GM21381 (cell line): ENCODE data around the gene LPP.

Experiments
- ATAC-seq: cut with Tn5 transposase; IDR thresholded peaks from one replicate; pipeline ENCODE4 v1.9.1; 2021; ENCODE audit warnings: mild to moderate bottlenecking, moderate library complexity; ENCODE audit not compliant: unreplicated experiment

Gene LPP

GRCh38 chr3:188842639-188843038, 688.7 kb downstream of the LPP start:
- ATAC-seq: no peak

DNA sequence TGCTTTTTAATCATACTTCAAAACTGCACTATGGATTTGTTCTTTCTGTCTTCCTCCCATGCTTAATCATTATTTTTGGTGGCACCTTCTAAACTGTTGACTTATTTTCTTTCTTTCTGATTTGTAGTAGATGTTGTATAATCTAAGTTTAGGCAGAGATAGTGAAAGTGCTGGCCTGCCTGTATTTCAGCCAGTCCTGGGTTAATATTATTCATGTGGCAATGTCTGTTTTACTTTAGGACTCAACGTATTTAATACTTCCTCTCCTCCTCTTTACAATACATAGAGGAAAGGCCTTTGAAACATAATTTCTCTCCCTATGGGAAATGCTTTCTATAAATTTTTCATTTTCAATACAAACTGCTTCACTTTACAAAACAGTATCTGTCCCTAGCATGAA, 690.1 kb downstream of the LPP start:
- ATAC-seq: no peak

DNA sequence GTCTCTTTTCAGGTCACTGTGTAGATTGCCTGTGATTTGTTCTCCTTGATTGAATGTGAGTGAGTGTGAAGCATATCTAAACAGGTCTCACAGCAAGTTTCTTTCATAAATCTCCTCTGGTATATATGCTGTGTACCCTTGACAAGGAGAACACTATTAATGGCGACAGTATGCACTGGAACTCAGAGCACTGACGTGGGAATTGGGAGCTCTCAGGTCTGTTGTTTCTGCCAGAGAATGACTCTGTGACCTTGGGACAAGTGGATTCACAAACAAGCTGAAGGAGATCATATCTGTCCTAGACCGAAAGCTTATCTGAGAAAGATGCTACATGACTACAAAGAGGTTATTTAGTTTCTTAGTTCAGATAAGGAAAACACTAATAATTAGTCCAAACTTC, 691.6 kb downstream of the LPP start:
- ATAC-seq: no peak

DNA sequence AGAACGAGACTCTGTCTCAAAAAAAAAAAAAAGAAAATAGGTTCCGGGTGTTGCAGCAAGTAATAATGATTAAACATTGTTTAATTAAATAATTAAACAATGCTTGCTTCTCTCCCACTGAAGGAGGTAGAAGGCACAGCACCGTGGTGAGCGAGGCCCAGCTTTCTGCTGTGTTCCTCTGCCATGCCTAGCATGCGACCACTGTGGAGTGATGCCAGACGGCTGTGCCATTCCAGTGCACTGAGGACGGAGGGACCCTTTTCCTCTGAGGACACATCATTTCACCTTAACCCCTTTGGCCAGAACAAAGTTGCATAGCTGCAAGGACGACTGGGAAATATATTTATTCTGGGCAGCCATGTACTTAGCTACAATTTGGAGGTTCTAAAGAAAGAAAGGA, 695.0 kb downstream of the LPP start:
- ATAC-seq: no peak

DNA sequence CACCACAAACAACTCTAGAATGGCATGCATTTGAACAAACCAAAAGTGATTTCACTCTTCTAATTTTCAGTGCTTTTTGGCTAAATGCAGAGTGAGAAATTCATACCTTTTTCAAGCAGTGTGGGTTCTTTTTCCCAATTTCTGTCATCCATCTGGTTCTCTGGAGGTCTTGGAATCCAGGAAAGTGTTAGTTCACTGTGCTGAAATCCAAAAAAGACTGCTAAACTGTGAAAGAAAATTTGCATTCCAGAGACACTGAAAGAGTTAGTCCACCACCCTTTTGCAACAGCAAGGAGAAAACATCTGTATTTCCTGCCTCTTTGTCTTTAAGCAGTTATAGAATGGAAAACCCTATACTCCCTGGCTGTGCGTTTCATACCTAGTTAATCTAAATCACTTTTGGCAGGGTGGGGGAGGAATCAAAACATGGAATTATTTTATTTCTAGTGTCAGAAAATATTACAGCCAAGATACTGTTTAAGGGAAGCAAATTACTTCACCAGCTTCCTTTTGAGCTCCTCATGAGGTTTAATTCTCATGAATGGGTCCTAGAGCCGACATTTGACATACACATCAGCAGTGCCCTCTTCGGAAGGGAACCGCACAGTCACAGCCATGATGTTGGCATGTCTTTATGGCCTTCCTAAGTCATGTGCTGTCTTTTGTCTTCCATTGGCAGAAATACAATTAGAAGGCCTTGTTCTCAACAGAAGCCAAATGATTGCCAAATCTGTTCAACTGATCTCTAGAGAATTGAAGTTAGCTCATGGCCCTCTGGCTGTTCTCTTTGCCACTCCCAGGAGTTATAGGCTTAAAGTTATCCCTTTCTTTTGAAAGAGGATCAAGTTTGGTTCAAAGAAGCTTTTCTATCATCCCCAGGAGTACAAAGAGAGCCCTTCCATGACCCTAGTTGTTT, 700.2 kb downstream of the LPP start:
- no peak for ATAC-seq

- ATAC-seq: no peak
These were observed 700.8 kb downstream of the LPP start for GRCh38 chr3:188854772-188855149.

- ATAC-seq: no peak
These were observed 701.7 kb downstream of the LPP start for GRCh38 chr3:188855675-188856074.

GRCh38 chr3:188860147-188860546, 706.2 kb downstream of the LPP start:
- ATAC-seq: no peak

DNA sequence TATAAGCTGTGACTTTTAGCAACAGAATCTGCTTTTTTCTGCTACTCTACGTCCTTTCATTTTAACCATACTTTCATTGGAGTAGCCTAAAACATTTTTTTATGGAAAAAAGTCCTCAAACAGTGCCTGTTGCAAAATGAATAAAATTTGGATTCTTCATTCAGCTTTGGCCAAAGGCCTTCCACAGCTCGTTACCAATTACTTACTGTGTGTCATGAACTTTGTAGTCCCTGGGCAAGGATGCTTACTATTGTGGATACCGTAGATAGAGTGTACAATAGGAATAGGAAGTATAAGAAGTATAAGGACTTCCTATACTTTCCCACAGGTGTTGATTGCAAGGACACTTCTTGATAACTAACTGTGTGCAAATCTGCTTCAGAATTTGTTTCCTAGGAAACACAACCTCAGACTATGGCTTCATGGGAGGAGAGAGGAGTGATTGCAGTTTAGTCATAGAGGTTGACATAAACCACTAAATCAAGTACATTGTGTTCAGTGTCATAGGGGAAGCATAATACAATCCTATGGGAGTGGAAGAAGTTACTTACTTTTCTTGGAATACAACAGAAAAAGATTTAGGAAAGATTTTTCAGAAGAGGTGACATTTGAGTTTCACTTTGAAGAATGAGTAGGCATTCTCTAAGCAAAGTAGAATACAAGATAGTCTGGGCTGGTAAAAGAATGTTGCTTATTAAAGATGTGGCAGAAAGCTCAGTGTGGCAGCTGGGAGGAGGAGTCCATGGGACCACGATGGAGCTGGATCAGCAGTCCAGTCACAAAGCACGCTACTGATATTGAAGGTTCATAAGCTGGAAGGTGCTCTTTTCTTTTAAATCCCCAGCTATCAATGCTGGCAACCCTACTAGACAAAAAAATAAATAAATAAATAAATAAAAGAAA, 708.1 kb downstream of the LPP start:
- no peak for ATAC-seq

DNA sequence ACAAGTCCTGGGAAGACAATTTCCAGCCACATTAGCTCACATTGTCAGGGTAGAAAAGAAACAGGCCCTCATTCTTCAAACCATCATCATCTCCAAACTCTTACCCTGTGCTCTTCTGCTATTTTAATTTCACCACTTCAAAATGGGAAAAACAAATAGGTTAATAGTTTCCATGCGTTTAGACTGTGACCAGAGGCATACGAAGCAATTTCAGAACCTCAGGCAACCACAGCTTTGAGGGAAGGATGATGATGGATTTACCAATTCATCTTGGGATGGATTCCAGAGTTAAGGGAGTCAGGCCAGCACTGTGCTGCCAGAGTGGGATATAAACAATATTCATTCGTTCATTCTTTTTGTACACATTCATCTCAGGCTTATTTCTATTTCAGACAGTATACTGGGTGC, 710.0 kb downstream of the LPP start:
- ATAC-seq: no peak

DNA sequence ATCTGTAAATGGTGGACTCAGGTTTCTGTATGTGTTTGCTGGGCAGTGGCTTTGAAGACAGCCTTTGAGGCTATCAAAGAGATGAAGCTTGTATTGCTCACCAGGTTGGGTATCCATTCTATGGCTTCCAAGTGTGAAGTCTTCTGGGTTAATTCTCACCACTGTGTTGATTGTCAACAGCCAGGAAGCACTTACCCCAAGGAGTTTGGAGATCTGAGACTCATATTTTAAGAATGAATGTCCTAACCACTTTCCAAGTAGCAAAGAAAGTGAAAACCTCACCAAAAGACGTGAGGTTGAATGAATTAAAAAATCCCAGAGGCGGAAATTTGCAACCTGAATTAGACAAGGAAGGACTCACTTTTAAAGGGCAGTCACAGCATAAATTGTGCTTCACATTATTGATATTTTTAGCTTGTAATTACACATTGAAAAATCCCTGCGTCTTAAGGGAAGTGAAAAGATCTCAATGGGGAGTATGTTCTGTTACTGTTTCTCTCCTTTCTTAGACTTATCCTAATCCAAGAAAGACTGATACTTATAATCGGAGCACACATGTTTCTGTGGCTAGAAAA, 713.8 kb downstream of the LPP start:
- ATAC-seq: no peak

DNA sequence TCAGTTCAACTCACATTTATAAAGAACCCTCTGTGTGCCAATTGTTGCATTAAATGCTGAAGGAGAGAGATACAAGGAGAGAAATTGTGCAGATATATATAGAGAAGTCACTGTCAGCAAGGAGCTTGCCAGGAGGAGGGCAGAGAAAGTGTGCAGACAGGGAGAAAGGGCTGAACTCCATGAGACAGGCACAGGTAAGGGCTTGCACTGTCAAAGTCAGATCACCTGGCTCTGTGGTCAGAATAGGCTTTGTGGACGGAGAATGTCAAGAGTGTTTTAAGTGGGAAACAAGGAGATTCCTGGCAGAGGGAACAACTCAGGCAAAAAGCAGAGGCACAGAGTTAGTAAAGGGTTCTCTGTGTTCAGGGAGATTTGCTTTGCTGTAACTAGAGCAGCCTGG, 714.8 kb downstream of the LPP start:
- ATAC-seq: no peak

GRCh38 chr3:188869628-188870027, 715.7 kb downstream of the LPP start:
- no peak for ATAC-seq

DNA sequence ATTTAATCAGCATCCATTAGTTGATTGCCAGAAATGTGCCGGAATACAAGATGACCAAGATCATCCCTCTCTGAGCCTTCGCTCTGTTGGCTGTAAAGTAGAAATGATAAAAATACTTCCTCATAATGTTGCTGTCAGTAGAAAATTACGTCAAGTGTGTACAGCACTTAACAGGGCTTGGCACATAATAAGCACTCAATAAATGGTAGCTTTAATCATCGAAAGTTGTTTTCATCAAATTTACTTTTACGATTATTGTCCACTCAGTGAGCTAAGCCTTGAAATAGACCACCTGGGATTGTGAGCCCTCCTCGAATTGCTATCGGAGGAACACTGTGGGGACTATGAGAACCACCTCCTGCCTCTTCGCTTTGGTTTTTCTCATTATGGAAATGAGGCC, 716.5 kb downstream of the LPP start:
- no peak for ATAC-seq

DNA sequence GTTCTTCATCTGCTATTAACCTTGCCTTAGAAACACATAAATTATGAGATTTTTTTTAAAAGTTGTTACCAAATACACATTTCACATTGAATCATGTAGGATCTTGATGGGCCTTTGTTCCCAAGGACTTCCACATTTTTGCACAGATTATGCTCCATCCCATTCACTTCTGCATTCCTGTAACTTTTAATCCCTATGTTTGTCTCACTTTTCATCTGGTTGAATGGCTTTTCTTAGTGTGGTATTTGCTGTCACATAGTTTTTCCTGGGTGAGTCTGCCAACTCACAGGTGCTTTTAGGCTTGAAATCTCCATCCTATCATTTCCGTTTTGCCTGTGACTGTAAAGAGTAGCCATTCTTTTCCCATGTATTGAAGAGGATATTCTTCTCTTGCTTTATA, 720.6 kb downstream of the LPP start:
- ATAC-seq: no peak

- no peak for ATAC-seq
These were observed 721.5 kb downstream of the LPP start for GRCh38 chr3:188875413-188875812.

DNA sequence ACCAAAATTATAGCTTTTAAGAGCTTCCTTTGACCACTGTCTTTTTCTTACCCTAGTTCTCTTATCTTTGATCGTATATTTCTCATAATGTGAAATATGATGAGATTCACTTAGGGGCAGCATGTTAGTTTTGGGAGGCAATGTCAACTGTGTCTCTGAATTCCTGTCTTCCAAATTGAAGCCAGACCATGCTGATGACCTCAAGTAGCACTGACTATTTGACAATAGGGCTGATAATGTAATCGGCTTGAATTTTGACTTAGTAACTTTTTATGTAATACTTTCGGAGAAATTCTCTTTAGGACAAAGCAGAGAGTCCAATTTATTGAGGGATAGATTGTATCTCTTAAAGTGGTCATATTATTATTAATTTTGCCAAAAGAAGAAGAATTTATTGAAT, 722.4 kb downstream of the LPP start:
- ATAC-seq: no peak

DNA sequence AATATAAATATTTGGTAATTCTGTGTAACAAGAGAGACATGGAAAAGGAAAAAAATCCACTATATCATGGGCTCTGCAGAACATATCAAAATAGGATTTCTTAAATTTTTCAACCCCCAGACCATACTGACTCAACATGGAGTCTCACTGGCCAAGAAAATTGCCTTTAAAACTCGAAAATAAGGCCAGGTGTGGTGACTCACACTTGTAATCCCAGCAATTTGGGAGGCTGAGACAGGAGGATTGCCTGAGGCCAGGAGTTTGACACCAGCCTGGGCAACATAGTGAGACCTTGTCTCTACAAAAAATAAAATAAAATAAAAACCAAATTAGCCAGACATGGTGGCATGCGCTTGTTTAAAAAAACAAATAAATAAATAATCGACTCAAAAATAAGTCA, 723.4 kb downstream of the LPP start:
- no peak for ATAC-seq

DNA sequence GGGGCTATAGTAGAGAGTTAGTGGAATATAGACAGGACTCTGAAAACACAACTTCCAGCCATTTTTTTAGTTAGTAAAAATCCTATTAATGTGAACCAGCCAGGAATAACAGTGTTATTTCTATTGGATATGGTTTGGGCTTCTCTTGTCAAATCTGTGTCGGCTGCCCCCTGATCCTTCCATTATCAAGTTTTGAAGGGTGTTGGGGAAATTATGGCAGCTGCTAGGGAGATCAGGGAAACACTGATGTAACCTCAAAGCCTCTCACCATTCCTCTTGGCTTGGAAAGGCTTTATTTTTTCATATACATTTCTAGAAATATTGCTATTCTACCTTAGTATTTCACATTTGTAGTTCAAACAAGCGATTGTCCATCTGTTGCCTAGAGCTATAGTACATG, 724.1 kb downstream of the LPP start:
- no peak for ATAC-seq

DNA sequence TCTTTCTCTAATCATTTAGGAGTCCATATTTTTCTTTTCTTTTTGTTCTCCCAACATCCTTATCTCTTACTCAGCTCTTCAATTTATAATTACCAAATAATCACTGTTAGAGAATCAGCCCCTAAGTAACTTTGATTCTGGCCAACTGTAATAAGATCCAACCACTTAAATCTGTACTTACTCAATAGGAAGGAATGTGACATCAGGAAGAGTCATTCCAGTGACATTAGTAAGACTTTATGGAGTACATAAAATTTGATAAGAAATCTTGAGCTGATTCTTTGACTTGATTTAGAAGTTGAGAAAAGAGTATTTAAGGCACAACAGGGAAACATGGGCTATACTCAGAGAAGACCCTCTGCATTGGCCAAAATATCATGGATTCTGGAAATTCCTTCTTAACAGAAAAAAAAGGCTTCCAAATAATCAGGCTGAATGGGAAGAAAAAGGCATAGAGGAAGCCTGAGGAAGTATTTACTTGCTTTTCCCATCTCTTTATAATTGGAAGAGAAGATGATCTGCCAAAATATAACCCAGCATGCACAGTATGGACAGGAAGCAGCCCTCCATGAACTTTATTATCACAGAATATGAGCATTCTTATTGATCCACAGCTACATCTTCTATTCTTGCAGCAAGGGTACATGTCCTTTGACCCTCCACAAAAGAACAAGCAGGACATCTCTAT, 728.1 kb downstream of the LPP start:
- no peak for ATAC-seq
